Measurements from ENCODE around the gene PADI6.

The PADI6 gene

DNA sequence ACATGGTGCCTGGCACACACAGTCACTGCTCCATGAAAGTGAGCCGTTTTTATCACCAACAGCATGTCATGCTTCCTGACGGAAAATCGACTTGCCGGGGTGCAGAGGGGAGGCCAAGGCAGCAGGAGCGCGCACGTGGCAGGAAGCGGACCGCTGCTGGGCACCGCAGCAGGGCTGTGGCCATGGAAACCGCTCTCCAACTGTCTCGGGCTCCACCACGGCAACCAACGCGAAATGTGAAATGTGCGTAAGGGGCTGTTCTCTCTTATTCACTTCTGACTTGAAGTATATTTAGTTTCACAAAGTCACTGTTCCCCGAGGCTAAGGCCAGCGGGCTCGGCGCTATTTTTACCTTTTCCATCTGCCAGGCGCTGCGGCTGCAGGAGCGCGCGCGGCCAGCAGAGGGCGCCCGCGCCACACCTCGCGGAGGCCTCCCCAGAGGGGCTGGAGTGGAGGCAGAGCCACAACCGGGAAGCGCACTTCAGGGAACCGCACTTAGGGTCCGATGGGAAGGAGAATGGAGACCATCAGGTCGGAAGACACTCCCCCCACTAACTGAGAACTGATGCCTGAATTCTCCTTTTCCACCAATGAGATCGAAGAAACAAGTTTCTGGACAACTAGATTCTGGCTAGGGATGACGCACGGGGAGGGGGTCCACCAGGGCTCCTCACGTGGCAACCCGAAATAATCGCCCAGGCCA is 47.8 kb downstream of the PADI6 start:
- Histone ChIP-seq H3K4me1 (ENCODE audit: insufficient read depth, low read length) (no peaks in the 10 kb centered on the region), H2AFZ (ENCODE audit: low read depth, low read length) (no peak overlapping the region), H3K4me2 (ENCODE audit: insufficient read depth, low read length) (no peak overlapping the region), H3K9me3 (ENCODE audit: insufficient read depth, low read length, severe bottlenecking) (no peaks in the 10 kb centered on the region), H3K9ac (ENCODE audit: low read depth, low read length) (no peak overlapping the region), H3K27ac (ENCODE audit: low read length) (no peak overlapping the region; the same call in 1 of the 2 replicates), H3K4me3 (ENCODE audit: low read depth in 1 of 2, low read length in 2 of 2) (no peak overlapping the region), H3K36me3 (ENCODE audit: insufficient read depth, low read length) (peaks cover 99% of the 10 kb centered on the region), H3K79me2 (ENCODE audit: insufficient read depth, low read length) (peaks cover 49% of the 10 kb centered on the region), H4K20me1 (ENCODE audit: insufficient read depth, low read length) (peaks cover 83% of the 10 kb centered on the region), H3K27me3 (ENCODE audit: insufficient read depth, low read length, poor library complexity) (no peaks in the 10 kb centered on the region)
- ATAC-seq (ENCODE audit: insufficient read depth, low read depth) = peak; percentile 68
- TF ChIP-seq, protein P1, sequence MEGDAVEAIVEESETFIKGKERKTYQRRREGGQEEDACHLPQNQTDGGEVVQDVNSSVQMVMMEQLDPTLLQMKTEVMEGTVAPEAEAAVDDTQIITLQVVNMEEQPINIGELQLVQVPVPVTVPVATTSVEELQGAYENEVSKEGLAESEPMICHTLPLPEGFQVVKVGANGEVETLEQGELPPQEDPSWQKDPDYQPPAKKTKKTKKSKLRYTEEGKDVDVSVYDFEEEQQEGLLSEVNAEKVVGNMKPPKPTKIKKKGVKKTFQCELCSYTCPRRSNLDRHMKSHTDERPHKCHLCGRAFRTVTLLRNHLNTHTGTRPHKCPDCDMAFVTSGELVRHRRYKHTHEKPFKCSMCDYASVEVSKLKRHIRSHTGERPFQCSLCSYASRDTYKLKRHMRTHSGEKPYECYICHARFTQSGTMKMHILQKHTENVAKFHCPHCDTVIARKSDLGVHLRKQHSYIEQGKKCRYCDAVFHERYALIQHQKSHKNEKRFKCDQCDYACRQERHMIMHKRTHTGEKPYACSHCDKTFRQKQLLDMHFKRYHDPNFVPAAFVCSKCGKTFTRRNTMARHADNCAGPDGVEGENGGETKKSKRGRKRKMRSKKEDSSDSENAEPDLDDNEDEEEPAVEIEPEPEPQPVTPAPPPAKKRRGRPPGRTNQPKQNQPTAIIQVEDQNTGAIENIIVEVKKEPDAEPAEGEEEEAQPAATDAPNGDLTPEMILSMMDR (IDR thresholded peaks at IDR 0.05; ENCODE audit: borderline replicate concordance, extremely low read depth, low read length, poor library complexity, severe bottlenecking) = peak; percentile 89
- no peak for TF ChIP-seq EZH2 (IDR thresholded peaks at IDR 0.05; ENCODE audit: borderline replicate concordance, low read depth, low read length, severe bottlenecking)
- peak; percentile 40 for DNase-seq

DNA sequence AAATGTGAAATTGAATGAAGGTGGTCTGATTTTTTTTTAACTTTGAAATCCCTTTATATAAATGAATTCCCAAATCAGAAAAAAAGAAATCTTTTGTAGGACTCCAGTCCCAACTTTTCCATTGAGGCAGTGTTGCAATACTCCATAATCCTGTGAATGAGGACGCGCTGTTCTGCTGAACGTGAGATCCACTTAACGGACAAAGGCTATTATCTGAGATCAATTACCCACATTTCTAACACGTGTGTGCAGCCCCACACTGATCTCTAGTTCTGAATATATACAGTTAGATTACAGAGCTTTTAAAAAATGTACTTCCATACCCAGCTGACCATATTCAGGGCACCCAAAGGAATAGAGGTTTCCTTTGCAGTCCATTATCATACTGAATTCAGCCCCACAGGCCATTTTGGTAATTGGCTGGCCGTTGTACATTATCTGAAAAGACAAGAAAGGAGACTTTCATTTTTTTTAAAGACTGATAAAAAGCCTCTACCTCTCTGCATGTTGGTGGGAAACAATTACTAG is 48.5 kb downstream of the PADI6 start:
- Histone ChIP-seq H2AFZ (ENCODE audit: low read depth, low read length) (no peak overlapping the region), H3K27me3 (ENCODE audit: insufficient read depth, low read length, poor library complexity) (no peaks in the 10 kb centered on the region), H3K4me3 (ENCODE audit: low read depth in 1 of 2, low read length in 2 of 2) (no peak overlapping the region), H3K4me1 (ENCODE audit: insufficient read depth, low read length) (no peaks in the 10 kb centered on the region), H3K9ac (ENCODE audit: low read depth, low read length) (no peak overlapping the region), H3K4me2 (ENCODE audit: insufficient read depth, low read length) (no peak overlapping the region), H3K27ac (ENCODE audit: low read length) (no peak overlapping the region), H3K9me3 (ENCODE audit: insufficient read depth, low read length, severe bottlenecking) (no peaks in the 10 kb centered on the region), H3K79me2 (ENCODE audit: insufficient read depth, low read length) (peaks cover 56% of the 10 kb centered on the region), H3K36me3 (ENCODE audit: insufficient read depth, low read length) (peaks cover 99% of the 10 kb centered on the region), H4K20me1 (ENCODE audit: insufficient read depth, low read length) (peaks cover 85% of the 10 kb centered on the region)
- TF ChIP-seq EZH2 (IDR thresholded peaks at IDR 0.05; ENCODE audit: borderline replicate concordance, low read depth, low read length, severe bottlenecking) = no peak
- TF ChIP-seq, protein P1 (IDR thresholded peaks at IDR 0.05; ENCODE audit: borderline replicate concordance, extremely low read depth, low read length, poor library complexity, severe bottlenecking) = no peak
- ATAC-seq (ENCODE audit: insufficient read depth, low read depth) = no peak
- DNase-seq = no peak

DNA sequence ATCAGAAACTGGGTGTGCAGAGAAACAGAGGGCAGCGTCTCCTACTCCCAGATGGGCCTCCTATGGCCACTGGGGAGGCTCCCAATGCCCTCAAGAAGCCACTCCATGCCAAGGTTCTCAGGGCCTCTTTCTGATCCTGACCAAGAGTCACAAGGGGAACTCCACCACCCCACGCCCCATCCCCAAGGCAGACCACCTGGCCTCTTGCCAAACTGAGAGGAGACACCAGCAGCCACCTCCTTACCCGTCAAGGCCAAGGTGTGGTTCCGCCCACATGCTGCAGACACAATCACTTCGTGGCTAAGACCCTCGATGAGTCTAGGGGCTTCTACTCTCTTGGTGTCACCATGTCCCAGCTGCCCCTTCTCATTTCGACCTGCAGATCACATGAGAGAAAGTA is 50.5 kb downstream of the PADI6 start:
- no peak overlapping the region for H3K4me3 ChIP-seq (ENCODE audit: low read depth in 1 of 2, low read length in 2 of 2)
- no peak overlapping the region for H3K4me2 ChIP-seq (ENCODE audit: insufficient read depth, low read length)
- peaks cover 92% of the 10 kb centered on the region for H4K20me1 ChIP-seq (ENCODE audit: insufficient read depth, low read length)
- H3K9me3 ChIP-seq (ENCODE audit: insufficient read depth, low read length, severe bottlenecking) = no peaks in the 10 kb centered on the region
- H2AFZ ChIP-seq (ENCODE audit: low read depth, low read length) = no peak overlapping the region
- DNase-seq (no peak), ATAC-seq (ENCODE audit: insufficient read depth, low read depth) (no peak)
- H3K36me3 ChIP-seq (ENCODE audit: insufficient read depth, low read length) = peaks cover 99% of the 10 kb centered on the region
- H3K27ac ChIP-seq (ENCODE audit: low read length) = no peak overlapping the region
- H3K79me2 ChIP-seq (ENCODE audit: insufficient read depth, low read length) = peaks cover 73% of the 10 kb centered on the region
- TF ChIP-seq EZH2 (IDR thresholded peaks at IDR 0.05; ENCODE audit: borderline replicate concordance, low read depth, low read length, severe bottlenecking) = no peak
- no peaks in the 10 kb centered on the region for H3K27me3 ChIP-seq (ENCODE audit: insufficient read depth, low read length, poor library complexity)
- no peak overlapping the region for H3K9ac ChIP-seq (ENCODE audit: low read depth, low read length)
- no peaks in the 10 kb centered on the region for H3K4me1 ChIP-seq (ENCODE audit: insufficient read depth, low read length)

DNA sequence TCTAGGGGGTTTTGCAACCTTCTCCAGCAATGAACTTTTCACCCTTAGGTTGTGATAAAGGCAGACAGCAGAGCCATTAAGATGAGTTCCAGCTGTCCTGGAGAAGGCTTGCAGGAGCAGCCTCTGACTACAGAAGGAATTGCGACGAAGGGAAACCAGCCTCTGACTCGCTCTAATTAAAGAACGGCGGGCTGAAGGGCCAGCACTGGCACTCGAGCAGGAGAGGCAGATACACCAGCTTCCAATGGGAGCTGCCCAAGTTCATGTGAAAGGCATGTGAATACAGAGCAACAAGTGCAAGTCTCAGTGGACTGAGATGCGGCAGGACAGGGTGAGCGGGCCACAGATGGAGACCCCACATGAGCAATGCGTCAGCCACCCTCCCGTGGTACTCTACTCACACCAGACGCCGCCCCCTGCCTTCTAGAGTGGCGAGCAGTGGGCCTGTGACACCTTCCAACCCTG is 51.8 kb downstream of the PADI6 start:
- H4K20me1 ChIP-seq (ENCODE audit: insufficient read depth, low read length) = peaks cover 95% of the 10 kb centered on the region
- DNase-seq (no peak), ATAC-seq (ENCODE audit: insufficient read depth, low read depth) (no peak)
- no peak overlapping the region for H3K4me3 ChIP-seq (ENCODE audit: low read depth in 1 of 2, low read length in 2 of 2)
- no peaks in the 10 kb centered on the region for H3K9me3 ChIP-seq (ENCODE audit: insufficient read depth, low read length, severe bottlenecking)
- no peak overlapping the region for H3K4me2 ChIP-seq (ENCODE audit: insufficient read depth, low read length)
- H3K27ac ChIP-seq (ENCODE audit: low read length) = no peak overlapping the region
- H3K4me1 ChIP-seq (ENCODE audit: insufficient read depth, low read length) = no peaks in the 10 kb centered on the region
- TF ChIP-seq EZH2 (IDR thresholded peaks at IDR 0.05; ENCODE audit: borderline replicate concordance, low read depth, low read length, severe bottlenecking) = no peak
- TF ChIP-seq, protein P1 (IDR thresholded peaks at IDR 0.05; ENCODE audit: borderline replicate concordance, extremely low read depth, low read length, poor library complexity, severe bottlenecking) = no peak
- H2AFZ ChIP-seq (ENCODE audit: low read depth, low read length) = no peak overlapping the region
- peaks cover 99% of the 10 kb centered on the region for H3K36me3 ChIP-seq (ENCODE audit: insufficient read depth, low read length)
- peaks cover 83% of the 10 kb centered on the region for H3K79me2 ChIP-seq (ENCODE audit: insufficient read depth, low read length)
- no peaks in the 10 kb centered on the region for H3K27me3 ChIP-seq (ENCODE audit: insufficient read depth, low read length, poor library complexity)
- H3K9ac ChIP-seq (ENCODE audit: low read depth, low read length) = no peak overlapping the region
